ENCODE data around the gene SLC35A3.

SLC35A3 gene

DNA sequence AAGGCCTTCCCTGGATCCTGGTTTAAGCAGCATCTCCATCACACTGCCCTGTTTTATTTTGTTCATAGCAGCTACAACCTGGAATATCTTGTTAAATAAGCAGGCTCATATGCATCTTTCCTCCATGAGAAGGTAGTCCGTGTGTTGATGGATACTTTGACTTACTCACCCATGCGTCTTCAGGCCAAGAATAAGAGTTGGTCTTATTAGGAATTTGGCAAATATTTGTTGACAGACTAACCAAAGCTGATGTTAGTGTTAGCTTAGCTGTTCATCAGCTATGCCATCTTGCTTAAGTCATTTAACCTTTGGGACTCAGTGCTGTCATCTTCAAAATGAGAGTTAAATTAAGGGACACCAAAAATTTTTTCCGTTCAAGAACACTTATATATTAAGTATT lies 103.7 kb downstream of the SLC35A3 start:
- no peak overlapping the region for H3K4me3 ChIP-seq (replicated peaks; ENCODE audit: low read depth, low read length)
- TF ChIP-seq, protein P1, sequence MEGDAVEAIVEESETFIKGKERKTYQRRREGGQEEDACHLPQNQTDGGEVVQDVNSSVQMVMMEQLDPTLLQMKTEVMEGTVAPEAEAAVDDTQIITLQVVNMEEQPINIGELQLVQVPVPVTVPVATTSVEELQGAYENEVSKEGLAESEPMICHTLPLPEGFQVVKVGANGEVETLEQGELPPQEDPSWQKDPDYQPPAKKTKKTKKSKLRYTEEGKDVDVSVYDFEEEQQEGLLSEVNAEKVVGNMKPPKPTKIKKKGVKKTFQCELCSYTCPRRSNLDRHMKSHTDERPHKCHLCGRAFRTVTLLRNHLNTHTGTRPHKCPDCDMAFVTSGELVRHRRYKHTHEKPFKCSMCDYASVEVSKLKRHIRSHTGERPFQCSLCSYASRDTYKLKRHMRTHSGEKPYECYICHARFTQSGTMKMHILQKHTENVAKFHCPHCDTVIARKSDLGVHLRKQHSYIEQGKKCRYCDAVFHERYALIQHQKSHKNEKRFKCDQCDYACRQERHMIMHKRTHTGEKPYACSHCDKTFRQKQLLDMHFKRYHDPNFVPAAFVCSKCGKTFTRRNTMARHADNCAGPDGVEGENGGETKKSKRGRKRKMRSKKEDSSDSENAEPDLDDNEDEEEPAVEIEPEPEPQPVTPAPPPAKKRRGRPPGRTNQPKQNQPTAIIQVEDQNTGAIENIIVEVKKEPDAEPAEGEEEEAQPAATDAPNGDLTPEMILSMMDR (IDR thresholded peaks at IDR 0.05; ENCODE audit: low read depth, low read length, missing control alignments), result no peak
- DNase-seq (ENCODE audit: extremely low read depth, low read depth), result no peak

DNA sequence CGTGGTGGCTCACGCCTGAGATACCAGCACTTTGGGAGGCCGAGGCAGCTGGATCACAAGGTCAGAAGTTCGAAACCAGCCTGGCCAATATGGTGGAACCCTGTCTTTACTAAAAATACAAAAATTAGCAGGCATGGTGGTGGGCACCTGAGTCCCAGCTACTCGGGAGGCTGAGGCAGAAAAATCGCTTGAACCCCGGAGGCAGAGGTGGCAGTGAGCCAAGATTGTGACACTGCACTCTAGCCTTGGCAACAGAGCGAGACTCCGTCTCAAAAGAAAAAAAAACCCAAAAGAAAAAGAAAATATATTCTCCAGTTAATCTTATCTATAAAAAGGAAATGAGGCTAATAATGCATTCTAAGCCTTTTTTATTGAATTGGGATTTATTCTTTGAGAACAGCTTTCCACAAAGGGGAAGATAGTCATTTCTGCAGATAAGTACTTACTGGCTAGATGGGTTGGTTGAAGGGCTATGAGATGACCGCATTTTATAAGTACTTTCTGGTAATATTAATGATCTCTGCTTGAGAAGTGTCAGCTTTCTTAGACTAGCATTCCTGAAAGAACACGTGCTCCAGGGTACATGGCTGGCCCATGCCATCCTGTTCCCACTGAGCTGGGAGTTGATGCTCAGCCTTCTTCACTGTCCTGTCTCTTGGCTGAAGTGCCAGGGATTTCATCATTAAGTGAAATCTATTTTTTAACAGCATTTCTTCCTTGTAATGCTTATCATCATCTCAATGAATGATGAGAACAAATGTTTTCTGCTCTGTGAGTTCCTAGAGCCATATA lies 105.0 kb downstream of the SLC35A3 start:
- TF ChIP-seq, protein P1 (IDR thresholded peaks at IDR 0.05; ENCODE audit: low read depth, low read length, missing control alignments), result no peak
- H3K4me3 ChIP-seq (replicated peaks; ENCODE audit: low read depth, low read length), result no peak overlapping the region
- DNase-seq (ENCODE audit: extremely low read depth, low read depth), result no peak

DNA sequence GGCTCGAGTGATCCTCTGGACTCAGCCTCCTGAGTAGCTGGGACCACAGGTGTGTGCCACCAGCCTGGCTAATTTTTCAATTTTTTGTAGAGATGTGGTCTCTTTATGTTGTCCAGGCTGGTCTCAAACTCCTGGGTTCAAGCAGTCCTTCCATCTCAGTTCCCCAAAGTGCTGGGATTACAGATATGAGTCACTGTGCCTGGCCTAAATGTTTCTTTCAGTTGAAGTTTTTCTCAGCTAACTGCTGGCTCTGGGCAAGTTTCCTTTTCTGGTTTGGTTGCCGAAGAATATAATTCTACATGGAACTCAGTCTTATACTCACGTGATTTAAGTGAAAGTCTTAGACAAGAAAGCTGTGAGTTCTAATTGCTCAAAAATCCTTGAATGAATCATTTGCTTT lies 106.0 kb downstream of the SLC35A3 start:
- DNase-seq (ENCODE audit: extremely low read depth, low read depth), result no peak

DNA sequence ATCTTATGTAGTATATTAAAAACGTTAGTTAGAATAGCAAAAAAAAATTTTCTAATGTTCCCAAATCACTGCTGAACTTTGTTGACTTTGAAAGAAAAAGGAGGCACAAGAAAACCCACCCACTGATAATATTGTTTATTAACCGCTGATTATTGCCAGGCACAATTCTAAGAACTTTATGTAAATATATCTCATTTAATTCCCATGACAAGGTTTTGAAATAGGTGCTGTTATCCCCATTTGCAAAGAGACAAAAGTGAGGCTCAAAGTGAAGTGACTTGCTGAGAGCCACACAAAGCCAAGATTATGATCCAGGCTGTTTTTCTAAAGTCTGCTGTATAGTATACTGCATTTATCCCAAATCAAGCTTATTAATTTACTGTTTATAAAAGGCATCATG lies 106.5 kb downstream of the SLC35A3 start:
- no peak overlapping the region for H3K4me3 ChIP-seq (replicated peaks; ENCODE audit: low read depth, low read length)
- TF ChIP-seq, protein P1 (IDR thresholded peaks at IDR 0.05; ENCODE audit: low read depth, low read length, missing control alignments), result no peak
- DNase-seq (ENCODE audit: extremely low read depth, low read depth), result no peak

More for the DNA sequence above, 106.0 kb downstream of the SLC35A3 start:
- H3K4me3 ChIP-seq (replicated peaks; ENCODE audit: low read depth, low read length), result no peak overlapping the region
- TF ChIP-seq, protein P1 (IDR thresholded peaks at IDR 0.05; ENCODE audit: low read depth, low read length, missing control alignments), result no peak

DNA sequence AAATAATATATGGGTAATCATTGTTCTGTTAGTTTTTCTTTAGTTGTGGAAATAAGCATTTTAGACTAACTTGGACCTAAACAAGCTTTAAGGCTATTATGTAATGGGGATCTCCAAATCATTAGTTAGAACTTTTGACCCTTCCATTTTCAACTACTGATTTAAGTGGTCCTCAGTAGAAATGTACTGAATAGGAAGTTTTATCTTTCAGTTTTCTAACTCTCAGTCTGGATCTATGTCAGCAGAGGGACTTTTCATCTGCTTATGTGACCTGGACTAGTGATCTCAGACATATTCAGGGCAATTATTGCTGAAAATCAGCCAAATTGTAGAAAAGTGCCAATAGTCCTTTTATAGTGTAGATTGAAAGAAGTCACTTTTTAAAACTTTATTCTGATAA lies 106.9 kb downstream of the SLC35A3 start:
- TF ChIP-seq, protein P1 (IDR thresholded peaks at IDR 0.05; ENCODE audit: low read depth, low read length, missing control alignments), result no peak
- no peak for DNase-seq (ENCODE audit: extremely low read depth, low read depth)
- H3K4me3 ChIP-seq (replicated peaks; ENCODE audit: low read depth, low read length), result no peak overlapping the region

DNA sequence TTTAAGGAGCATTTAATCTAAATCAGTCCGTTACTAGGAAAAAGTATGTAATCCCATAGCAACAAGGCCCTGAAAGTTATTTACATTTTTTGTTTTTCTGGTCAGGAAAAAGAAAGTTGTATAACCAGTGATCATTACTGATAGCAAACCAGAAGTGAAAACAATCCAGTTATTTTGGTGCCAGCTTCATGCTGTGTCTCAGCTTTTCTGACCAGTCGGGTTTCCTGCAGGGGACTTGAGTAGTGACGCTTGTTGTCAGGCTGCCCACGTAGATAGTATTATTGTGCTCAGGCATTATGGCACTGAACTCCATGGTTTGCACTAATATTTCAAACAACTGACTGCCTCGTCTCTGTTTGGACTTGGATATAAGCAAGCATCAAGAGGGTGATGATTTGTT lies 107.7 kb downstream of the SLC35A3 start:
- no peak overlapping the region for H3K4me3 ChIP-seq (replicated peaks; ENCODE audit: low read depth, low read length)
- TF ChIP-seq, protein P1 (IDR thresholded peaks at IDR 0.05; ENCODE audit: low read depth, low read length, missing control alignments), result no peak
- DNase-seq (ENCODE audit: extremely low read depth, low read depth), result no peak
